ENCODE data around the gene ATP11A.

- no peak for TF ChIP-seq CTCF (IDR thresholded peaks at IDR 0.05; ENCODE audit: low read depth, low read length)
- no peak for TF ChIP-seq EZH2phosphoT487 (IDR thresholded peaks at IDR 0.05; ENCODE audit: low read depth)
Measured at GRCh38 chr13:112926993-112927392, 237.2 kb downstream of the ATP11A start.
